Measurements from ENCODE around the gene ADAMTS13.

ADAMTS13 gene

DNA sequence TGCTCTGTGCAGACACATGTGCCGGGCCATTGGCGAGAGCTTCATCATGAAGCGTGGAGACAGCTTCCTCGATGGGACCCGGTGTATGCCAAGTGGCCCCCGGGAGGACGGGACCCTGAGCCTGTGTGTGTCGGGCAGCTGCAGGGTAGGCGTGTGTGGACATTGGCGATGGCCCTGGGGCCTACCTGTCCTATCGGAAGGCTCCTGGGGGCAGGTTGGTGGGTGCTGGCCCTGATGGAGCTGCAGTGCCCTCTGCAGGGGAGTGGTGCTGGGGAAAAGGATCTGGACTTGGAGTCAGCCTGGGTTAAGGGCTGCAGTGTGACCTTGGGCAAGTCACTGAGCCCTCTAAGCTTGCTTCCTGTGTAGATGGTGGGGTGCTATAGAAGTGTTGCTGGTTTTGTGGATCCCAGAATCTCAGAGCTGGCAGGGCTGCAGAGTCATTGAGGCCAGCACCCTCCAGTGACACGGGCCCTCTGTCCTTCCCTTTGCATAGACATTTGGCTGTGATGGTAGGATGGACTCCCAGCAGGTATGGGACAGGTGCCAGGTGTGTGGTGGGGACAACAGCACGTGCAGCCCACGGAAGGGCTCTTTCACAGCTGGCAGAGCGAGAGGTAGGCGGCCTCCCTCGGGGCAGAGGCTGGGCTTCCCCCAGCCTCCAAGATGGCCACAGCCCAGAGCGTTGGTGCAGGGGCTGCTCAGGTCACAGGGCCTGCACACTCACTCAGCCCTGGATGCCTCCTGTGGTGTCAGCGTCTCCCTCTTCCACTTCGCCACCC, 15.8 kb downstream of the ADAMTS13 start:
- DNase-seq: no peak
- Histone ChIP-seq H3K4me3 (ENCODE audit: low read depth, low read length) (no peak overlapping the region), H3K36me3 (replicated peaks) (no peaks in the 10 kb centered on the region), H3K27ac (no peak overlapping the region), H3K27me3 (replicated peaks) (no peaks in the 10 kb centered on the region)
- in situ Hi-C loops (cut with HindIII; ENCODE audit: low pct_ligation_motif_present, low sequenced_read_pairs): no loop called here
- TF ChIP-seq, protein P1, sequence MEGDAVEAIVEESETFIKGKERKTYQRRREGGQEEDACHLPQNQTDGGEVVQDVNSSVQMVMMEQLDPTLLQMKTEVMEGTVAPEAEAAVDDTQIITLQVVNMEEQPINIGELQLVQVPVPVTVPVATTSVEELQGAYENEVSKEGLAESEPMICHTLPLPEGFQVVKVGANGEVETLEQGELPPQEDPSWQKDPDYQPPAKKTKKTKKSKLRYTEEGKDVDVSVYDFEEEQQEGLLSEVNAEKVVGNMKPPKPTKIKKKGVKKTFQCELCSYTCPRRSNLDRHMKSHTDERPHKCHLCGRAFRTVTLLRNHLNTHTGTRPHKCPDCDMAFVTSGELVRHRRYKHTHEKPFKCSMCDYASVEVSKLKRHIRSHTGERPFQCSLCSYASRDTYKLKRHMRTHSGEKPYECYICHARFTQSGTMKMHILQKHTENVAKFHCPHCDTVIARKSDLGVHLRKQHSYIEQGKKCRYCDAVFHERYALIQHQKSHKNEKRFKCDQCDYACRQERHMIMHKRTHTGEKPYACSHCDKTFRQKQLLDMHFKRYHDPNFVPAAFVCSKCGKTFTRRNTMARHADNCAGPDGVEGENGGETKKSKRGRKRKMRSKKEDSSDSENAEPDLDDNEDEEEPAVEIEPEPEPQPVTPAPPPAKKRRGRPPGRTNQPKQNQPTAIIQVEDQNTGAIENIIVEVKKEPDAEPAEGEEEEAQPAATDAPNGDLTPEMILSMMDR (IDR thresholded peaks at IDR 0.05; ENCODE audit: low read depth, low read length, missing control alignments): no peak

DNA sequence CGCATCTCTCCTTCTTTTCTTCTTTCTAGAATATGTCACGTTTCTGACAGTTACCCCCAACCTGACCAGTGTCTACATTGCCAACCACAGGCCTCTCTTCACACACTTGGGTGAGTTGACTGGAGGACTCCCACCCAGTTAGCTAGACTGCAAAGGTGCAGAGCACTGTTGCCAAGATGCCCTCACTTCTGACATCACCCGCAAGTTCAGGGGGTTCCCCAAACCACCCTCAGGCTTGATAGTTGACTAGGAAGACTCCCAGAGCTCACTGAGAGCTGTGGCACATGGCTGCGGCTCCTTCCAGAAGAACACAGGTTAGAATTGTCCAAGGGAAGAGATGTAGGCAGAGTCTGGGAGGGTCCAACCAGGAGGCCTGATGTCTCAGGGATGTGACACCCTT, 17.2 kb downstream of the ADAMTS13 start:
- in situ Hi-C loops (cut with HindIII; ENCODE audit: low pct_ligation_motif_present, low sequenced_read_pairs): no loop called here
- H3K4me3 ChIP-seq (ENCODE audit: low read depth, low read length): no peak overlapping the region
- no peak for DNase-seq
- H3K27me3 ChIP-seq (replicated peaks): no peaks in the 10 kb centered on the region
- TF ChIP-seq, protein P1 (IDR thresholded peaks at IDR 0.05; ENCODE audit: low read depth, low read length, missing control alignments): no peak
- no peaks in the 10 kb centered on the region for H3K36me3 ChIP-seq (replicated peaks)
- H3K27ac ChIP-seq: no peak overlapping the region

DNA sequence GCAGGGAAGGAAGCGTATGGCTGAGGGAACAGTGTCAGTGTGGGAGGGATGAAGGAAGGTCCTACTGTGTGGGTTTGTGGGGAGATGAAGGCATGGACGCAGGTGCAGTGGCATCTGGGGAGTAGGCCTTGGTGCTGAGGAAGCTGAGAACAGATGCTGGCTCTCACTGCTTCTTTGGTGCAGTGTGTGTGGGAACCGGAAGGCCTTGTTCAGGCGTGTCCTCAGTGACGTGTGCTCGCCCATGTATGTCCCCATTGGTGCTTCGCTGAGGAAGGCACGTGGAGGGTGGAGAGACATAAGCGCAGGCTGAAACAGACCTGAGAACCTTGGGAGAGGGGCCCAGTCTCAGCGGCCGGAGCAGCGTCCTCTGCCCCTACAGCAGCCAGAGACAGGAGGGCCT, 18.7 kb downstream of the ADAMTS13 start:
- TF ChIP-seq, protein P1 (IDR thresholded peaks at IDR 0.05; ENCODE audit: low read depth, low read length, missing control alignments): no peak
- H3K27me3 ChIP-seq (replicated peaks): peaks cover 7% of the 10 kb centered on the region
- in situ Hi-C loops (cut with HindIII; ENCODE audit: low pct_ligation_motif_present, low sequenced_read_pairs): no loop called here
- H3K27ac ChIP-seq: no peak overlapping the region
- DNase-seq: no peak
- no peak overlapping the region for H3K4me3 ChIP-seq (ENCODE audit: low read depth, low read length)
- no peaks in the 10 kb centered on the region for H3K36me3 ChIP-seq (replicated peaks)

DNA sequence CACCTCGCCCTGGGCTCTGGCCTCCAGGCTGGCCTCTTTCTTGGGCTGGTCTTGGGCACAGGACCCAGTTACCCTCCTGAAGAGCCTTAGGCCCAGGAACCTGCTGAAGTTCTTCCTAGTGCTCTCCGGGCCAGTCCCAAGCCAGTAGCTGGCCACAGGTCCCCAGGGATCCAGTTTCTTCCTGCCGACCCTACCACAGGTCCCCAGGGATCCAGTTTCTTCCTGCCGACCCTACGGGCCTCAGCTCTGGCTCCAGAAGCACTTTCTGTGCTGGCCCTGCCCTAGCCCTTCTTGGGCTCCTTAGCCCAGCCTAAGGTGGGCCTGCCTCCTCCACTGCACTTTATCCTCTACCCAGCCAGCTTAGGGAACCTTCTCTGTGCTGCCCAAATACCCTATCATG, 19.4 kb downstream of the ADAMTS13 start:
- Histone ChIP-seq H3K27me3 (replicated peaks) (peaks cover 13% of the 10 kb centered on the region), H3K4me3 (ENCODE audit: low read depth, low read length) (no peak overlapping the region), H3K27ac (no peak overlapping the region), H3K36me3 (replicated peaks) (no peaks in the 10 kb centered on the region)
- DNase-seq: no peak
- TF ChIP-seq, protein P1 (IDR thresholded peaks at IDR 0.05; ENCODE audit: low read depth, low read length, missing control alignments): no peak
- in situ Hi-C loops (cut with HindIII; ENCODE audit: low pct_ligation_motif_present, low sequenced_read_pairs): no loop called here

DNA sequence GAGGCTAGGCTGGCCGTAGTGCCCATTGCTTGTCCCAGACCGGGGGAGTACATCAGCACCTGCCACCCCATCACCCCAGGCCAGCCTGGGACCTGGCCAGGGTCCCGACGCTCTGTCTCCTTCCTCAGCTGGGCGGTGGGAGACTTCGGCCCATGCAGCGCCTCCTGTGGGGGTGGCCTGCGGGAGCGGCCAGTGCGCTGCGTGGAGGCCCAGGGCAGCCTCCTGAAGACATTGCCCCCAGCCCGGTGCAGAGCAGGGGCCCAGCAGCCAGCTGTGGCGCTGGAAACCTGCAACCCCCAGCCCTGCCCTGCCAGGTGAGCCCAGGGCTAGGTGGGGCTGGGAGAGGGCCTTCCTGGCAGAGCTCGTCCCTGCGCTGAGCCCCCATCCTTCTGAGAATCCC, 21.1 kb downstream of the ADAMTS13 start:
- peaks cover 13% of the 10 kb centered on the region for H3K27me3 ChIP-seq (replicated peaks)

More for the DNA sequence above, 21.1 kb downstream of the ADAMTS13 start:
- no peak for DNase-seq
- in situ Hi-C loops (cut with HindIII; ENCODE audit: low pct_ligation_motif_present, low sequenced_read_pairs): no loop called here
- TF ChIP-seq, protein P1 (IDR thresholded peaks at IDR 0.05; ENCODE audit: low read depth, low read length, missing control alignments): no peak
- H3K27ac ChIP-seq: no peak overlapping the region
- no peaks in the 10 kb centered on the region for H3K36me3 ChIP-seq (replicated peaks)
- no peak overlapping the region for H3K4me3 ChIP-seq (ENCODE audit: low read depth, low read length)

Measured in brain microvascular endothelial cell (primary cell).